ENCODE data around the gene TBC1D22A.

The TBC1D22A gene

DNA sequence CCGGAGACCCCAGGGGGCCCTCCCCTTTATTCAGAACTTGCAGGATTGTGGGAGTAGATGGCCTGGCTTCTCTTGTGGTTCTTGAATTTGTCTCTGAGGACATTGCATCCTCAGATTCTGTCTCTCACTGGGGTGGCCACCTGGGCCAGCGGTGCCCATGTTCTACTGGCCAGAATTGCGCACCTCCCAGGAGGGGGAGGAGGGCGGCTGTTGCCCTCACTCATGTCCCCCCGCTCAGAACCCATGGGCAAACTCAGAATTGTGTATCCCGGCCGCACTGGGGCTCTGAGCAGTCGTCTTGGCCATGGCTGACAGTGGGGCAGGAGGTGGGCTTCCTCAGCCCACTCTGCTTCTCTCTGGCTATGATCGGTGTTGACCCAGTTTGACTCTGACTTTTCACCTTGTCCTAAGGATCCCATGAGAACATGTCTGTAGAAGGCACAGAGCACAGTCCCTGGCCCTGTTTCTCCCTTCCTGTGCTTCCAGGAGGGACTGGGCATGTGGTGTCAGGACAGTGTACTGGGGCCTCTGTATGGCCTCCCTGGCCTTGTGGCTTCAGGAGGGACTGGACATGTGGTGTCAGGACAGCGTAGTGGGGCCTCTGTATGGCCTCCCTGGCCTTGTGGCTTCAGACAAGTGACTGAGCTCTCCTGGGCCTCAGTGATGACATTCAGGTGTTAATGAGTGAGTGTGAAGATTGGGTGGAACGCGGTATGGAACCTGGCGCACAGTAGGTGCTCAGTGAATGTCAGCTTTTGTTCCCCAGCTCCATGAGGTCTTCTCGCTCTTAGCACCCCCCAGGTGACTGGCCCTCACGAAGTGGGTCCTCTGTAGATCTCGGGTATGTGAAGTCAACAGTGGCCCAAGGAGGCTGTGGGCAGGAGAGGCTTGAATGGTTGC lies 99.3 kb downstream of the TBC1D22A start:
- no peak for DNase-seq

DNA sequence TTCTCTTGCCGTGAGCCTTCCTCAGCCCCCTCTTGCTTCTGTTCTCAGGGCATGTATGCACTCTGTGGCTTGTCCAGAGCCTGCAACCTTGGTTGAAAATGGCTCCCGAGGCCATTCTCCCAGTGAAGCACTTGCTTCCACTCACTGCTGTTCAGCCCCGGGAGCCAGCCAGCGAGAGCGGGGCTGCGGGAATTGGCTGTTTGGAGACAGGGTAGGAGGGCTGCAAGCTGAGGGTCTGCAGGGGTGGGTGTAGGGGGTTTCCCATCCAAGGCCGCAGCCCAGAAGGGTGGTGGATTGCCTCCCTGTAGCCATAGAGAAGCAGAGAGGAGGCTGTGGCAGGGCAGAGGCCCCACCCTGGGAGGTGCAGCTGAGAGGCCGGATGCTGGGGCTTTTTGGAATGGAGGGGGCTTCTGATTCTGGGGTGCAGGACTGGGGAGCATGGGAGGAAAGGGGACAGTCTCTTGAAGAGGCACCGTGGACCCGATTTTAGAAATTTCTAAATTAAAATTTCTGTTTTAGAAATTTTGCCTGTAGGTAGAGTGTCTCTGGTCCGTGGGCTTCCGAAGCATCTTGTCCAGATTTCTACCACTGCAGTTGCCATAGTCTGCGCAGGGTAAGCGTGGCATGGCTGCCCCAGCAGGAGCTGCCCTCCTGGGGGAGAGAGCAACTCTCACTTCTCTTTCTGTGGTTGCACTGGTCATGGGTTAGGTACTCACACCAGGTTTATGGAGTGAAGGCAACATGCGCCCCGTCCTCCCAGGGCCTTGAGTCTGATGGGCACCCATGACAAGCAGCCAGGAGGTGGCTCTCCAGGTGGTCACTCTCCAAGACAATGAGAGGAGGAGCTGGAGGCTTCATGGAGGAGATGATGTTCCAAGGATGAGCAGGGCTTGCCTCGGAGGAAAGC lies 100.2 kb downstream of the TBC1D22A start:
- no peak for DNase-seq

- DNase-seq: no peak
These were observed 101.3 kb downstream of the TBC1D22A start for GRCh38 chr22:46863794-46864193.

DNA sequence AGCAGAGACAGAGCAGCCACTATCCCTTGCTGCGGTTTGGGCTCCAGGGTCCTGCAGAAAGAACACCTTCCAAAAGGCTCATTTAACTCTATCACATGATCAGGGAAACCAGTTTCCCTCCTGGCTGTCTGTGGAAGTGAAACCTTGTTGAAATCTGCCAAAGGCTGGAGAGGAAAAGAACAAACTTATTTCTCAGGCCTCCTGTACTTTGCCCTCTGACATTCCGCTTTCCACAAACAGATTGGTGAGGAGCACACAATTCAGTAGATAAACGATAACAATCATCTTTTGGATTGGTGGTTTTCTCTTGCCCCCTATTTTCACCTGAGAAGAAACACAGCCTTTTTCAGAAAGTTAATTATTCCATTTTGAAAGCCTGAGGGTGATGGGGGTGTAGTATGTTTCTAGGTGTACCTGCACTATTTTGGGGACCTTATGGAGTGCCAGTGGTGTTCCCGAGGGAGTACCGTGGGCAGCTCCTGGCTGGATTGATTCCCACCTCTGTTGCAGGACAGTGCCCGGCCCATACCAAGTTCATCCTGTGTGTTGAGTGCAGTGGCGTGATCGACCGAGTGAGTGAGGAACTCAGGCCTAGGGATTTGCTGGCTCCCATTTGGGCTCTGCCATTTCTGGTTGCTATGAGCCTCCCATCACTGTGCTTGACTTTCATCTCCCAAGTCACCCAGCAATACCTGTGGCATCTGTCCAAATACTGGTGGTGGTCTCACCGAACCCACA lies 102.0 kb downstream of the TBC1D22A start:
- DNase-seq: no peak

DNA sequence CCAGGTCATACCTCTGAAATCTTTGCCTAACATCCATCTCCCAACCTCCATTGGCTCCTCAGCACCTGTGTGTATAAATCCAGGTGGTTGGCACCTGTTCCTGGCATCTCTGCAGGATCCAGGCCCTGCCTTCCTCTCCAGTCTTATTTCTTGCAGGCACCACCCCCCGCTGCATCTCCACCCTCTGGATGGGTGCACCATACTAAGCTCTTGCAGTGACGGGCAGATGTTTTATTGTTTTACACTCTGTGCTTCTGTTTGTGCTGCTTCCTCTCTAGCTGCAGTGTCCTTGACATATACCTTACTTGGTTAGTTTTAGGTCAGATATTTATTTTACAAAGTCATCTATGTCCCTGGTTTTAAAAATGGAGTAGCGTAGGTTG lies 102.6 kb downstream of the TBC1D22A start:
- DNase-seq: no peak

DNA sequence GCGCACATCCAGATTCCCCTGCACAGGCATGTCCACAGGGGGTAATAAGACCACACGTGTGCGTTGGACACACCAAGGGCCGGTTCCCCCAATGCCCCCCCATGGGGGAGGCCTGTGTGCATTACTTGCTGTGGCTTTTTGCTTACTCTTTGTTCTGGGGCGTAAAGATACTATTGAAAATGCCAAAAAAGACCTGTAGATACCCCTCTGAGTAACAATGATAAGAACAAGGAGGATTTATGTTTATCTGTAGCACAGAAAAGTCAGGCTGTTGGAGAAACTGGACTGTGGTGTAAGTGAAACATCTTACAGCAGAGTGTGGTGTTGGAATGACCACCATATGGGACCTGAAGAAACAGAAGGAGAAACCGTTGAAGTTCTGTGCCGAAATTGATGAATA lies 103.2 kb downstream of the TBC1D22A start:
- DNase-seq: no peak

DNA sequence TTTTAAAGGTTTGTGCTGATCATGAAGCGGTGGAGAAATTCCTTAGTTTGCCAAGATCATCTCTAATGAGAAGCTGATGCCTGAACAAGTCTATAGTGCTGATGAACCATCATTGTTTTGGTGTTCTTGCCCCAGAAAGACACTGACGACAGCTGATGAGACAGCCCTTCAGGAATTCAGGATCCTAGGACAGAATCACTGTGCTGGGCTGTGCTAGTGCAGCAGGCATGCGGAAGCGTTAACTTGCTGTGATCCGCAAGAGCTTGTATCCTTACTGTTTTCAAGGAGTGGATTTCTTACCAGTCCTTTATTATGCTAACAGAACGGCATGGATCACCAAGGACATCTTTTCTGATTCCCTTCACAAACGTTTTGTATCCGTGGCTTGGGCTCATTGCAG lies 104.1 kb downstream of the TBC1D22A start:
- no peak for DNase-seq

- DNase-seq: no peak
These were observed 104.7 kb downstream of the TBC1D22A start for GRCh38 chr22:46867106-46867505.

- no peak for DNase-seq
These were observed 106.9 kb downstream of the TBC1D22A start for GRCh38 chr22:46869329-46869728.

DNA sequence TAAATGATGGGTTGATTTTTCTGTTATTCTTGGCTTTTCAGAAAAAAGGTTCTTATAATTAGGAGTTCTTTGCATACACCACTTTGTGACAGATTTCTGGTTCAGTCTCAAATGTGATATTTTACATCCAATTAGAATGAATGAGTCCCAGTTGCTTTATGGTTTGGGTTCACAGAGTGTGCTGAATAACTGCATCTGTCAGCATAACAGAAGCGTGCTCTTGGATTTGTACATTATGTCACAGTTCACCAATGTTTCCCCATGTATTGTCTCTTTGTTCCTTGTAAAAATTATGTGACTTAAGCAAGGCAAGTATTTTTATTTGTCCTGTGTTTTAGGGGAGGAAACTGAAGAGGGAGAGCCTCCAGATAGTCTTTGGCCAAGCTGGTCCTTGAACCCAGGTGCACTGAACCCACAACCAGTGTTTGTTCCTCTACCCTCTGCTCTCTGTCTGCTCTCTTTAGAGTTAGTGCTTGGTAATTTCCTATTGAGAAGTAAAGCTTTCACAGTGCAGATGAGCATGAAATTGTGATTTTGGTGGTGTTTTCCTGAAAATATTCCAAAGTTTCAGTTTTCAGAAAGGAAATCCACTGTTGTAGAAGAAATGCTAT lies 107.5 kb downstream of the TBC1D22A start:
- DNase-seq: no peak

DNA sequence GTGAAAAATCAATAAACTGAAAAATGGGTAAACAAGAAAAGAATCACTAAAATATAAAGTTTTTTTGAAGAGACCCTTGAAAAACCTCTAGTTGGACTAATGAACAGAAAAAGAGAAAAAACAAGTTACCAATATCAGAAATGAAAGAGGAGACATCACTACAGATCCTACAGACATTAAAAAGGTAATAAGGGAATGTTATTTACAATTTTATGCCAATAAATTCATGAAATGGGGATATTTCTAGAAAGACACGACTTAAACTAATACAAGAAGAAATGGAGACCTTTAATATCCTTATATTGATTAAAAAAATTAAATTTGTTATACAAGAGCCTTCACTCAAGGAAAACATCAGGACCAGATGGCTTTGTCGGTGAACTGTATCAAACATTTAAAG lies 109.4 kb downstream of the TBC1D22A start:
- DNase-seq: no peak

GRCh38 chr22:46875089-46875488 lies 112.6 kb downstream of the TBC1D22A start:
- no peak for DNase-seq

- DNase-seq: no peak
These were observed 114.0 kb downstream of the TBC1D22A start for GRCh38 chr22:46876357-46876934.

GRCh38 chr22:46878191-46878948 lies 115.9 kb downstream of the TBC1D22A start:
- DNase-seq: no peak

- no peak for DNase-seq
These were observed 116.6 kb downstream of the TBC1D22A start for GRCh38 chr22:46879083-46879482.

- no peak for DNase-seq
These were observed 119.1 kb downstream of the TBC1D22A start for GRCh38 chr22:46881373-46882118.

- DNase-seq: no peak
These were observed 120.9 kb downstream of the TBC1D22A start for GRCh38 chr22:46883092-46883910.

GRCh38 chr22:46884365-46884764 lies 121.9 kb downstream of the TBC1D22A start:
- DNase-seq: no peak

- DNase-seq: no peak
These were observed 125.5 kb downstream of the TBC1D22A start for GRCh38 chr22:46887978-46888377.

DNA sequence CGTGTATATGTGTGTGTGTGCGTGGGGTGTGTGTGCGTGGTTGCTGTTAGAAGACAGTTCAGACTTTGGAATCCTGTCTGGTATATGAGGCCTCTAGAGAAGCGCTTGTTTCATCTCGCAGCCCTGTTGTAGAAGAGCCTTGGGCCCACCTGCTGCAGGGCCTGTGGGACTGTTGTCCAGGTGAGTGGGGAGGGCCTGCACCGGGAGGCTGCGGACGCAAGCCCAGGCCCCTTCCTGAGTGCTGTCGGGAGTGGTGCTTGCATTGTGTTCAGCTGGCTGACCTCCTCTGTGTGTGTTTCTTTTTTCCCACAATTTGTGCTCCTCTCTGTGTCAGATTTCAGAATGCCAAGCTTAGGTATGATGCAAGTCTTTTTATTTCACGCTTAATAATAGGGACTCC lies 128.4 kb downstream of the TBC1D22A start:
- no peak for DNase-seq
